Natural killer cell (primary cell): ENCODE measurements around the gene ANAPC4. TPM values are rescaled to one million over a fixed set of nuclear protein-coding genes. Genes with fewer than 3 reads are reported as not detected.

ENCODE experiments used
- ATAC-seq, 3 donors: fragments of 150-1000 bp in 2 of 3; fragments of 200-7000 bp in 1 of 3; cut with Tn5 transposase; 1 replicate in 1 of 3; 2 replicates in 2 of 3; pipeline ENCODE4 v1.10.0; 2021; ENCODE audit warnings: mild to moderate bottlenecking in 2 of 3, moderate library complexity in 2 of 3
- DNase-seq, 2 donors: peaks; one replicate each; pipeline versions ENCODE4 v3.0.0 to v3.0.0-alpha.2; 2013 to 2021; ENCODE audit warnings: mixed read lengths in 1 of 2
- H3K27ac ChIP-seq: one replicate; pipeline ENCODE4 v1.5.1; 2013; ENCODE audit warnings: mild to moderate bottlenecking, low read length
- H3K27me3 ChIP-seq: one replicate; pipeline ENCODE4 v1.6.1; 2013; ENCODE audit warnings: low read length; ENCODE audit not compliant: control insufficient read depth, insufficient read depth
- H3K36me3 ChIP-seq: one replicate; pipeline ENCODE4 v1.6.1; 2013; ENCODE audit warnings: low read length; ENCODE audit not compliant: control insufficient read depth, insufficient read depth
- H3K4me1 ChIP-seq: one replicate; pipeline ENCODE4 v1.6.1; 2013; ENCODE audit warnings: low read length; ENCODE audit not compliant: control insufficient read depth, insufficient read depth
- H3K4me3 ChIP-seq: one replicate; pipeline ENCODE4 v1.5.1; 2013; ENCODE audit warnings: low read length
- H3K9me3 ChIP-seq: one replicate; pipeline ENCODE4 v1.6.1; 2013; ENCODE audit warnings: low read length; ENCODE audit not compliant: control insufficient read depth, insufficient read depth
- H3K27ac Mint-ChIP-seq, 2 donors: one replicate each; pipeline ENCODE4 v1.8.0; 2022; ENCODE audit warnings: mild to moderate bottlenecking in 2 of 2, mixed read lengths in 2 of 2, moderate library complexity in 1 of 2
- H3K27me3 Mint-ChIP-seq, 2 donors: one replicate each; pipeline ENCODE4 v1.8.0; 2022; ENCODE audit warnings: low read depth in 2 of 2, mixed read lengths in 2 of 2
- H3K36me3 Mint-ChIP-seq: one replicate; pipeline ENCODE4 v1.8.0; 2022; ENCODE audit warnings: mixed read lengths
- H3K4me1 Mint-ChIP-seq, 2 donors: one replicate each; pipeline ENCODE4 v1.8.0; 2022; ENCODE audit warnings: mixed read lengths in 2 of 2
- H3K4me3 Mint-ChIP-seq: one replicate; pipeline ENCODE4 v1.8.0; 2022; ENCODE audit warnings: mild to moderate bottlenecking, moderate library complexity, mixed read lengths
- H3K9me3 Mint-ChIP-seq, 2 donors: one replicate each; pipeline ENCODE4 v1.8.0; 2022; ENCODE audit warnings: mixed read lengths in 2 of 2
- CTCF ChIP-seq: fragments of 200-600 bp; IDR thresholded peaks from one replicate; pipeline ENCODE4 v1.8.0; 2022; ENCODE audit warnings: antibody characterized with exemption
- WGBS: methylation state at CpG from one replicate; pipeline ENCODE4 v1.1.7; 2013; ENCODE audit warnings: missing lambda C conversion rate; ENCODE audit not compliant: insufficient coverage; 5-methylcytosine and 5-hydroxymethylcytosine counted together
- intact Hi-C: fragments of 100-400 bp; cut with micrococcal nuclease; formaldehyde crosslinking; loops from one replicate; pipeline ENCODE4 v1.14.2; 2022
- total RNA-seq, 4 donors: library from RNA; stranded (reverse); fragments of 120-200 nt in 1 of 4; gene quantifications; one replicate each; pipeline versions ENCODE4 v1.2.3 to v1.2.4, GENCODE V29; 2013 to 2022

Gene ANAPC4
- total RNA-seq, 3 donors from 2014 or later (not counting 1 experiment from before 2014, with no cell fraction given): 42.0 to 51.3 (median 49.5) TPM

DNA sequence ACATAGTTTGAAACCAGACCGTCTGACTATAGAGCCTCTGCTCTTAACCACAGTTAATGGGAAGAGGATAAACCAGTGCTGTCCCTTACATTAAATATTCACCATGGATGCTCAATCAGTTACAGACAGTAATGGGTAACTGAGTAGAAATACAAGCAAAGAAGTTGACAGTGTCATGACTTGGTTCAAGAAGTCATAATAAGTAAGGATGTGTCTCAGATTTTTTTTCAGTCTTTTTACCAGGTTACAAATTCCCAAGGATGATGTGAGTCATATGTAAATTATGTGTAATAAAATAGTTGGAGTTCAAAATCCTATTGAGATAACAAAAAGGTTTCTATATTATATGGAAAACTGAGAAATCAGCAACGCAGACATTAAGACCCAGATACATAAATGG lies 33.4 kb upstream of the ANAPC4 start:
- Mint-ChIP-seq H3K4me1 (no peaks in the 10 kb centered on the region), H3K27me3 (no peaks in the 10 kb centered on the region), H3K4me3 (no peak overlapping the region), H3K36me3 (no peaks in the 10 kb centered on the region), H3K9me3 (no peaks in the 10 kb centered on the region), H3K27ac (no peak overlapping the region)
- H3K9me3 ChIP-seq: no peaks in the 10 kb centered on the region
- no peak overlapping the region for H3K27ac ChIP-seq
- H3K4me3 ChIP-seq: no peak overlapping the region
- ATAC-seq (no peak), DNase-seq (no peak)
- TF ChIP-seq CTCF: no peak
- 100% methylated on average over 1 of the region's 2 CpGs for WGBS
- no peaks in the 10 kb centered on the region for H3K27me3 ChIP-seq
- intact Hi-C loops: no loop called here
- no peaks in the 10 kb centered on the region for H3K4me1 ChIP-seq
- peaks cover 8% of the 10 kb centered on the region for H3K36me3 ChIP-seq

DNA sequence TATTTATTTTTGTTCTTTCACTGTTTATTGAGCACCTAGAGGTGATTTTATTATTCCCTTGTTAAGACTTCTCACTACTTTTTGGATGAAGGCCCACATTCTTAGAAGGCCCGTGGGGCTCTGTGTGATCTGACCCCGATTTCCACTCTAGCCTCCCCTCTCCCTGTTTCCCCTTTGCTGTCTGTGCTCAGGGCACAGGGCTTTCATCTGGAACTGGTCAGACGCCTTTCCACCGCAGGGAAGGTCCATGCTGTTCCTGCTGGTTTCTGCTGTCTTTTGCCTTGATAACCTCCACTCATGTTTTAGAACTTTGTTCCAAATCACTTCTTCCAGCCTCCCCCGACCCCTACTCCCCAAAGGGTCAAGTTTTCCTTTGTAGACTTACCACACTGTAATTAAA lies 31.3 kb upstream of the ANAPC4 start:
- no peak for TF ChIP-seq CTCF
- no peaks in the 10 kb centered on the region for H3K9me3 ChIP-seq
- peaks cover 5% of the 10 kb centered on the region for H3K36me3 ChIP-seq
- no peak overlapping the region for H3K27ac ChIP-seq
- DNase-seq: no peak
- H3K4me3 Mint-ChIP-seq: no peak overlapping the region
- no peak overlapping the region for H3K27ac Mint-ChIP-seq
- H3K36me3 Mint-ChIP-seq: no peaks in the 10 kb centered on the region
- intact Hi-C loops: no loop called here
- no peak overlapping the region for H3K4me3 ChIP-seq
- H3K4me1 ChIP-seq: no peaks in the 10 kb centered on the region
- no peaks in the 10 kb centered on the region for H3K4me1 Mint-ChIP-seq
- no peaks in the 10 kb centered on the region for H3K27me3 ChIP-seq
- no peak for ATAC-seq
- H3K27me3 Mint-ChIP-seq: no peaks in the 10 kb centered on the region
- no peaks in the 10 kb centered on the region for H3K9me3 Mint-ChIP-seq
- 93% methylated on average over 5 of the region's 5 CpGs for WGBS

GRCh38 chr4:25346913-25347312 lies 30.1 kb upstream of the ANAPC4 start:
- Histone ChIP-seq H3K27me3 (no peaks in the 10 kb centered on the region), H3K9me3 (no peaks in the 10 kb centered on the region), H3K4me1 (no peaks in the 10 kb centered on the region), H3K27ac (no peak overlapping the region), H3K4me3 (no peak overlapping the region), H3K36me3 (peaks cover 2% of the 10 kb centered on the region)
- 63% methylated on average over 2 of the region's 3 CpGs for WGBS
- no peaks in the 10 kb centered on the region for H3K9me3 Mint-ChIP-seq
- TF ChIP-seq CTCF: no peak
- ATAC-seq (no peak), DNase-seq (no peak)
- H3K36me3 Mint-ChIP-seq: no peaks in the 10 kb centered on the region
- H3K4me3 Mint-ChIP-seq: no peak overlapping the region
- no peaks in the 10 kb centered on the region for H3K4me1 Mint-ChIP-seq
- H3K27ac Mint-ChIP-seq: no peak overlapping the region
- intact Hi-C loops: no loop called here
- H3K27me3 Mint-ChIP-seq: no peaks in the 10 kb centered on the region

DNA sequence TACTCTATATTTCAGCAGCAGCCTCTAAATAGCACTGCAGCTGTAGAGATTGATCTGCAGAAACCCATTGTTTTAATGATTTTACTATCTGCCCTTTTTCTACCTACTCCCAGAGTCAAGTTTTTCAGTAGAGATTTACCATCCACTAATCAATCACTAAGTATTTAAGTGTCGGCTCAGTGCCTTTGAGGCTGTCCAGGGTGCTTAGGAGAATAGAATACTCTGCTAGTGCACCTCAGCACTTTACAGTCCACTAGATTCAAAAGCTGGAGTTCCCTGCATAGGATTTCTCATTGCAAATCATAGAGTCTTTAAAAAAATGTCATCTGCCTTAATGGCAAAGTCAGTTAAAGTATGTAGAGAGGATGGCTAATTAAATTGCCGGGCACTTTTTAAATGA lies 29.6 kb upstream of the ANAPC4 start:
- Histone ChIP-seq H3K4me1 (no peaks in the 10 kb centered on the region), H3K9me3 (no peaks in the 10 kb centered on the region), H3K36me3 (peaks cover 2% of the 10 kb centered on the region), H3K27ac (no peak overlapping the region), H3K4me3 (no peak overlapping the region), H3K27me3 (no peaks in the 10 kb centered on the region)
- no peaks in the 10 kb centered on the region for H3K4me1 Mint-ChIP-seq
- intact Hi-C loops: no loop called here
- no peak for ATAC-seq
- H3K27ac Mint-ChIP-seq: no peak overlapping the region
- DNase-seq: no peak
- 88% methylated on average over 1 of the region's 2 CpGs for WGBS
- TF ChIP-seq CTCF: no peak
- H3K9me3 Mint-ChIP-seq: no peaks in the 10 kb centered on the region
- no peaks in the 10 kb centered on the region for H3K36me3 Mint-ChIP-seq
- no peak overlapping the region for H3K4me3 Mint-ChIP-seq
- no peaks in the 10 kb centered on the region for H3K27me3 Mint-ChIP-seq
